ENCODE measurements around the gene GAGE10. TPM values are rescaled to one million over a fixed set of nuclear protein-coding genes. Genes with fewer than 3 reads are reported as not detected.

Gene GAGE10
- not detected in 2 replicates for total RNA-seq (2014; rRNA removed; shearing (Covaris generic))
- polyA plus RNA-seq (2016; fragmentation: Nextera tagmentation; extraction: Ambion mirVana): not detected in 2 replicates
- long read RNA-seq: 0 reads

GRCh38 chrX:49303346-49303745, at the start of gene GAGE10:
Gene GAGE10 (plus strand): TSS chrX:49303646. CDS start chrX:49304860, 1,214 bp downstream.
- Histone ChIP-seq H3K27ac (ENCODE audit: low read depth) (no peak within 1 kb of the TSS), H3K4me2 (no peak within 1 kb of the TSS), H3K36me3 (ENCODE audit: insufficient read depth) (no peaks in the 10 kb centered on the region), H3K27me3 (ENCODE audit: insufficient read depth) (no peaks in the 10 kb centered on the region), H3K4me3 (no peak within 1 kb of the TSS), H2AFZ (no peak within 1 kb of the TSS), H3K9me2 (ENCODE audit: insufficient read depth) (no peaks in the 10 kb centered on the region), H3K4me1 (ENCODE audit: insufficient read depth) (no peaks in the 10 kb centered on the region), H3K79me2 (replicated peaks; ENCODE audit: insufficient read depth) (no peaks in the 10 kb centered on the region), H3F3A (replicated peaks; ENCODE audit: low read depth) (no peaks in the 10 kb centered on the region), H4K20me1 (replicated peaks; ENCODE audit: insufficient read depth) (no peaks in the 10 kb centered on the region)
- DNase-seq (ENCODE audit: low spot score) (no peak), ATAC-seq (no peak)
- TF ChIP-seq ZNF114 (CRISPR knock-in tag; IDR thresholded peaks at IDR 0.05) (no peak), ZNF462 (CRISPR knock-in tag; IDR thresholded peaks at IDR 0.05) (no peak), ZNF331 (CRISPR knock-in tag; IDR thresholded peaks at IDR 0.05; ENCODE audit: low read depth) (no peak), CTCF (conservative IDR thresholded peaks at IDR 0.05; ENCODE audit: low read depth in 2 of 2) (no peak), EZH2phosphoT487 (IDR thresholded peaks at IDR 0.05; ENCODE audit: unreplicated experiment) (no peak), NANOG (IDR thresholded peaks at IDR 0.05; ENCODE audit: borderline replicate concordance) (no peak), JUNB (IDR thresholded peaks at IDR 0.05; ENCODE audit: unreplicated experiment) (no peak), STAT1 (IDR thresholded peaks at IDR 0.05; ENCODE audit: unreplicated experiment) (no peak), POLR2AphosphoS5 (IDR thresholded peaks at IDR 0.05; ENCODE audit: low read depth) (no peak), EZH2 (IDR thresholded peaks at IDR 0.05; ENCODE audit: low read depth, unreplicated experiment) (no peak), CREB1 (CRISPR knock-in tag; IDR thresholded peaks at IDR 0.05; ENCODE audit: low read depth) (no peak)
- TF ChIP-seq, protein P1, sequence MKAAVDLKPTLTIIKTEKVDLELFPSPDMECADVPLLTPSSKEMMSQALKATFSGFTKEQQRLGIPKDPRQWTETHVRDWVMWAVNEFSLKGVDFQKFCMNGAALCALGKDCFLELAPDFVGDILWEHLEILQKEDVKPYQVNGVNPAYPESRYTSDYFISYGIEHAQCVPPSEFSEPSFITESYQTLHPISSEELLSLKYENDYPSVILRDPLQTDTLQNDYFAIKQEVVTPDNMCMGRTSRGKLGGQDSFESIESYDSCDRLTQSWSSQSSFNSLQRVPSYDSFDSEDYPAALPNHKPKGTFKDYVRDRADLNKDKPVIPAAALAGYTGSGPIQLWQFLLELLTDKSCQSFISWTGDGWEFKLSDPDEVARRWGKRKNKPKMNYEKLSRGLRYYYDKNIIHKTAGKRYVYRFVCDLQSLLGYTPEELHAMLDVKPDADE (IDR thresholded peaks at IDR 0.05): no peak
- TF ChIP-seq, protein P2, sequence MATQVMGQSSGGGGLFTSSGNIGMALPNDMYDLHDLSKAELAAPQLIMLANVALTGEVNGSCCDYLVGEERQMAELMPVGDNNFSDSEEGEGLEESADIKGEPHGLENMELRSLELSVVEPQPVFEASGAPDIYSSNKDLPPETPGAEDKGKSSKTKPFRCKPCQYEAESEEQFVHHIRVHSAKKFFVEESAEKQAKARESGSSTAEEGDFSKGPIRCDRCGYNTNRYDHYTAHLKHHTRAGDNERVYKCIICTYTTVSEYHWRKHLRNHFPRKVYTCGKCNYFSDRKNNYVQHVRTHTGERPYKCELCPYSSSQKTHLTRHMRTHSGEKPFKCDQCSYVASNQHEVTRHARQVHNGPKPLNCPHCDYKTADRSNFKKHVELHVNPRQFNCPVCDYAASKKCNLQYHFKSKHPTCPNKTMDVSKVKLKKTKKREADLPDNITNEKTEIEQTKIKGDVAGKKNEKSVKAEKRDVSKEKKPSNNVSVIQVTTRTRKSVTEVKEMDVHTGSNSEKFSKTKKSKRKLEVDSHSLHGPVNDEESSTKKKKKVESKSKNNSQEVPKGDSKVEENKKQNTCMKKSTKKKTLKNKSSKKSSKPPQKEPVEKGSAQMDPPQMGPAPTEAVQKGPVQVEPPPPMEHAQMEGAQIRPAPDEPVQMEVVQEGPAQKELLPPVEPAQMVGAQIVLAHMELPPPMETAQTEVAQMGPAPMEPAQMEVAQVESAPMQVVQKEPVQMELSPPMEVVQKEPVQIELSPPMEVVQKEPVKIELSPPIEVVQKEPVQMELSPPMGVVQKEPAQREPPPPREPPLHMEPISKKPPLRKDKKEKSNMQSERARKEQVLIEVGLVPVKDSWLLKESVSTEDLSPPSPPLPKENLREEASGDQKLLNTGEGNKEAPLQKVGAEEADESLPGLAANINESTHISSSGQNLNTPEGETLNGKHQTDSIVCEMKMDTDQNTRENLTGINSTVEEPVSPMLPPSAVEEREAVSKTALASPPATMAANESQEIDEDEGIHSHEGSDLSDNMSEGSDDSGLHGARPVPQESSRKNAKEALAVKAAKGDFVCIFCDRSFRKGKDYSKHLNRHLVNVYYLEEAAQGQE (IDR thresholded peaks at IDR 0.05; ENCODE audit: unreplicated experiment): no peak
- Mint-ChIP-seq H3K27me3 (ENCODE audit: insufficient read depth, low read depth, poor library complexity) (peaks cover 5% of the 10 kb centered on the region), H3K27ac (no peak within 1 kb of the TSS), H3K9me3 (0 out of 3 replicates have a peak, but pooled peaks cover 8% of the 10 kb centered on the region), H3K4me3 (no peak within 1 kb of the TSS), H3K4me1 (peaks cover 18% of the 10 kb centered on the region), H3K36me3 (ENCODE audit: low read depth) (0 out of 3 replicates have a peak, but pooled peaks cover 5% of the 10 kb centered on the region)

Data from GM23338 (cell line).